ENCODE measurements around the gene CHRNA4.

DNA sequence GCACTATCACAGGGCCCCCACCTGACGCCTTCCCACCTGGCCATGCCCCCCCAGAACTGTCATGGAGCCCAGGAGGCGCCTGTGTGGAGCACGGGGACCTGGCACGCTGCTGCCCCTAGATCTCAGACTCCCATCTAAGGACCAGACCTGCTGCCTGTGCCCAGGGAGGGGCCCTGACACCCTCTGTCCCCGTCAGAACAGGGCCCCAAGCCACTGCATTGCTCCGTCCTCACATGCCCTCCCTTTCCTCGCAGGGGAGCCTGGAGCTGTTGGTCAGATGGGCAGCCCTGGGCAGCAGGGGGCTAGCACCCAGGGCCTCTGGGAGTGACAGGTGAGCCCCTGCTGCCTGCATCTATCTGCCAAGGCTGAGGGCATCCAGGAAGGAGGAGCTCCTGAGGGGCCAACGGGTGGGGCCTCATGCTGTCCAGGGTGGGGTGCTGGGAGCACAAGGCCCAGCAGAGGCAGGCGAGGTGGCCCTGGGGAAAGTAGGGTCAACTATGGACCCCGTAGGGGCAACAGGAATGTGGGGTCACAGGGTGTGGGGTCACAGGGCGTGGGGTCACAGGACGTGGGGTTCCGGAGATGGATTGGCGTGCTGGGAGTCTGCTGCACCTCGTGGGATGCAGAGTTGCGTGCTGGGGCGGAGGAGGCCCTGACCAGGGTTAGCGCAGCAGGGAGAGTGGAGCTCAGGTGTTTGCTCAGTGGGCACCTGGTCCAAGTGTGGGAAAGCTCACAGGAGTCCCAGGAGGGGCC, 31.6 kb downstream of the CHRNA4 start:
- TF ChIP-seq POLR2A (IDR thresholded peaks at IDR 0.05): no peak
- TF ChIP-seq, protein P1, sequence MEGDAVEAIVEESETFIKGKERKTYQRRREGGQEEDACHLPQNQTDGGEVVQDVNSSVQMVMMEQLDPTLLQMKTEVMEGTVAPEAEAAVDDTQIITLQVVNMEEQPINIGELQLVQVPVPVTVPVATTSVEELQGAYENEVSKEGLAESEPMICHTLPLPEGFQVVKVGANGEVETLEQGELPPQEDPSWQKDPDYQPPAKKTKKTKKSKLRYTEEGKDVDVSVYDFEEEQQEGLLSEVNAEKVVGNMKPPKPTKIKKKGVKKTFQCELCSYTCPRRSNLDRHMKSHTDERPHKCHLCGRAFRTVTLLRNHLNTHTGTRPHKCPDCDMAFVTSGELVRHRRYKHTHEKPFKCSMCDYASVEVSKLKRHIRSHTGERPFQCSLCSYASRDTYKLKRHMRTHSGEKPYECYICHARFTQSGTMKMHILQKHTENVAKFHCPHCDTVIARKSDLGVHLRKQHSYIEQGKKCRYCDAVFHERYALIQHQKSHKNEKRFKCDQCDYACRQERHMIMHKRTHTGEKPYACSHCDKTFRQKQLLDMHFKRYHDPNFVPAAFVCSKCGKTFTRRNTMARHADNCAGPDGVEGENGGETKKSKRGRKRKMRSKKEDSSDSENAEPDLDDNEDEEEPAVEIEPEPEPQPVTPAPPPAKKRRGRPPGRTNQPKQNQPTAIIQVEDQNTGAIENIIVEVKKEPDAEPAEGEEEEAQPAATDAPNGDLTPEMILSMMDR (IDR thresholded peaks at IDR 0.05): no peak
- TF ChIP-seq POLR2AphosphoS5 (IDR thresholded peaks at IDR 0.05): no peak
